CD14-positive monocyte (primary cell): Measurements from ENCODE around the gene STK32A. TPM values are rescaled to one million over a fixed set of nuclear protein-coding genes. Genes with fewer than 3 reads are reported as not detected.

ENCODE experiments used
- DNase-seq, 3 donors: peaks; one replicate each; pipeline ENCODE4 v3.0.0-alpha.2; 2011 to 2022
- H2AFZ ChIP-seq: 2 replicates; pipeline ENCODE4 v1.6.0; 2012; ENCODE audit warnings: mild to moderate bottlenecking, low read depth, low read length, inconsistent platforms; ENCODE audit not compliant: insufficient read depth, poor library complexity, severe bottlenecking
- H3K27ac ChIP-seq, 2 donors: 1 replicate in 1 of 2; 2 replicates in 1 of 2; pipeline ENCODE4 v1.5.1; 2012 to 2013; ENCODE audit warnings: low read length in 2 of 2, control low read depth in 1 of 2, inconsistent platforms in 1 of 2, low read depth in 1 of 2, mild to moderate bottlenecking in 1 of 2
- H3K27me3 ChIP-seq, 2 donors: one replicate each; pipeline versions ENCODE4 v1.6.0 to v1.6.1; 2011 to 2013; ENCODE audit warnings: low read length in 2 of 2; ENCODE audit not compliant: control insufficient read depth in 2 of 2, insufficient read depth in 2 of 2
- H3K36me3 ChIP-seq, 2 donors: replicated peaks in 1 of 2; 1 replicate in 1 of 2; 2 replicates in 1 of 2; pipeline versions ENCODE4 v1.5.1 to v1.6.1; 2012 to 2013; ENCODE audit warnings: low read length in 2 of 2, control low read depth in 1 of 2, inconsistent platforms in 1 of 2, mild to moderate bottlenecking in 1 of 2; ENCODE audit not compliant: insufficient read depth in 2 of 2, control insufficient read depth in 1 of 2
- H3K4me1 ChIP-seq, 2 donors: 1 replicate in 1 of 2; 2 replicates in 1 of 2; pipeline versions ENCODE4 v1.5.1 to v1.6.1; 2012 to 2013; ENCODE audit warnings: low read length in 2 of 2, control low read depth in 1 of 2, inconsistent platforms in 1 of 2, mild to moderate bottlenecking in 1 of 2, moderate library complexity in 1 of 2; ENCODE audit not compliant: insufficient read depth in 2 of 2, control insufficient read depth in 1 of 2
- H3K4me2 ChIP-seq: replicated peaks from 2 replicates; pipeline ENCODE3; 2012; ENCODE audit warnings: low read length, moderate library complexity, mild to moderate bottlenecking; ENCODE audit not compliant: poor library complexity, severe bottlenecking; ENCODE audit errors: extremely low read depth
- H3K4me3 ChIP-seq, 3 experiments: fragments of 200-600 bp in 1 of 3; sonication (generic) in 1 of 3; replicated peaks in 1 of 3; 1 replicate in 2 of 3; 2 replicates in 1 of 3; pipeline ENCODE4 v1.5.1; 2011 to 2013; ENCODE audit warnings: low read length in 3 of 3, mild to moderate bottlenecking in 3 of 3, control low read depth in 2 of 3, low read depth in 2 of 3, inconsistent platforms in 1 of 3, moderate library complexity in 1 of 3
- H3K79me2 ChIP-seq: 2 replicates; pipeline ENCODE4 v1.6.0; 2012; ENCODE audit warnings: mild to moderate bottlenecking, control low read depth, inconsistent platforms, low read length, moderate library complexity; ENCODE audit not compliant: insufficient read depth
- H3K9ac ChIP-seq: 2 replicates; pipeline ENCODE4 v1.6.0; 2017; ENCODE audit warnings: low read length, mild to moderate bottlenecking; ENCODE audit not compliant: insufficient read depth, poor library complexity, severe bottlenecking
- H3K9me3 ChIP-seq, 2 donors: replicated peaks in 1 of 2; 1 replicate in 1 of 2; 2 replicates in 1 of 2; pipeline versions ENCODE4 v1.5.1 to v1.6.1; 2012 to 2013; ENCODE audit warnings: low read length in 2 of 2, control low read depth in 1 of 2; ENCODE audit not compliant: control insufficient read depth in 1 of 2, insufficient read depth in 1 of 2
- H4K20me1 ChIP-seq: 2 replicates; pipeline ENCODE4 v1.6.0; 2012; ENCODE audit warnings: mild to moderate bottlenecking, low read length, control low read depth, moderate library complexity; ENCODE audit not compliant: insufficient read depth
- H3K27ac Mint-ChIP-seq, 7 donors: one replicate each; pipeline ENCODE4 v1.8.0; 2020; ENCODE audit warnings: mild to moderate bottlenecking in 7 of 7, mixed read lengths in 7 of 7, moderate library complexity in 6 of 7, inconsistent platforms in 2 of 7
- H3K27me3 Mint-ChIP-seq, 3 donors: one replicate each; pipeline ENCODE4 v1.8.0; 2021 to 2022; ENCODE audit warnings: low read depth in 3 of 3, mild to moderate bottlenecking in 3 of 3, mixed read lengths in 3 of 3, moderate library complexity in 3 of 3, inconsistent platforms in 1 of 3
- H3K36me3 Mint-ChIP-seq, 2 donors: one replicate each; pipeline ENCODE4 v1.8.0; 2020; ENCODE audit warnings: mixed read lengths in 2 of 2, inconsistent platforms in 1 of 2, mild to moderate bottlenecking in 1 of 2
- H3K4me1 Mint-ChIP-seq: one replicate; pipeline ENCODE4 v1.8.0; 2020; ENCODE audit warnings: mild to moderate bottlenecking, mixed read lengths
- H3K4me3 Mint-ChIP-seq, 2 donors: one replicate each; pipeline ENCODE4 v1.8.0; 2020; ENCODE audit warnings: mild to moderate bottlenecking in 2 of 2, mixed read lengths in 2 of 2, moderate library complexity in 1 of 2
- H3K9me3 Mint-ChIP-seq, 7 donors: one replicate each; pipeline ENCODE4 v1.8.0; 2020 to 2022; ENCODE audit warnings: mixed read lengths in 7 of 7, mild to moderate bottlenecking in 6 of 7, moderate library complexity in 6 of 7, inconsistent platforms in 2 of 7
- WGBS: methylation state at CpG from one replicate; pipeline ENCODE4 v1.1.5; 2013; ENCODE audit warnings: missing lambda C conversion rate; ENCODE audit not compliant: insufficient coverage; 5-methylcytosine and 5-hydroxymethylcytosine counted together
- intact Hi-C, 2 donors: fragments of 100-400 bp; cut with micrococcal nuclease; formaldehyde crosslinking; loops; one replicate each; pipeline versions ENCODE4 v1.15.0 to v1.15.1; 2023
- polyA plus RNA-seq, 3 donors: library from polyadenylated mRNA; depleted of rRNA in 1 of 3; unstranded in 2 of 3; stranded (reverse) in 1 of 3; fragments of 300-500 nt in 2 of 3; fragments of >200 nt in 1 of 3; fragmentation: Illumina TruSeq in 2 of 3; gene quantifications; 1 replicate in 2 of 3; 2 replicates in 1 of 3; pipeline ENCODE4 v1.2.3, GENCODE V29; 2012 to 2021
- TF ChIP-seq, protein P1 (sequence below): fragments of 200-600 bp; IDR thresholded peaks from one replicate; pipeline ENCODE4 v1.8.0; 2022; ENCODE audit warnings: antibody characterized with exemption, mild to moderate bottlenecking

The STK32A gene
- polyA plus RNA-seq, 3 donors, result not detected

DNA sequence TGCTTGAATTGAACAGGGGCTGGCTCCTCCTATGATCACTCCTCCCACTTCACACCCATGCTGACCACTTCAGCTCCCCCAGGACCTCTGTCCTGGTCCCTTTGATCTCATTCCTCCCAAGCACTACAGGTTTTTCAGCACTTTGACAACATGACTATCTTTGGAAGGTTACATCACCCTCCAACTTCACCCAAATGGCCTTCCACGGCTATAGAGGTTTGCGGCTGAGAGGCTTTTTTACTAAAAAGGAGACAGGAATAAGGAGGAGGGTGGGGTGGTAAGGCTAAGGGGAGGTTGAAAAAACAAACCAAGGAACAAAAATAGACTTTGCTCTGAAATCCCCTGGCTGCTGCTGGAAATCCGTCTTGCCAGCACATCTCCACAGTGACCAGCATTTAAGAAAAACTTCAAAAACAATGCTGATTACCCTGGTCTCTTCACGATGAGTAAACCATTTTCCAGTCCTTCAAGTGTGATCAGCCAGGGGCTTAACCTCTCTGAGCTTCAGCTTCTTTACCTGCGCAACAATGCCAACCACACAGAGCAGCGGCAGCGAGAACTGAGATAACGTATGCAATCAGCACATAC lies 172.4 kb downstream of the STK32A start:
- H3K9ac ChIP-seq, result no peak overlapping the region
- peaks cover 0 to 1% (median 0%) of the 10 kb centered on the region in 3 donors for H3K27me3 Mint-ChIP-seq
- TF ChIP-seq, protein P1, sequence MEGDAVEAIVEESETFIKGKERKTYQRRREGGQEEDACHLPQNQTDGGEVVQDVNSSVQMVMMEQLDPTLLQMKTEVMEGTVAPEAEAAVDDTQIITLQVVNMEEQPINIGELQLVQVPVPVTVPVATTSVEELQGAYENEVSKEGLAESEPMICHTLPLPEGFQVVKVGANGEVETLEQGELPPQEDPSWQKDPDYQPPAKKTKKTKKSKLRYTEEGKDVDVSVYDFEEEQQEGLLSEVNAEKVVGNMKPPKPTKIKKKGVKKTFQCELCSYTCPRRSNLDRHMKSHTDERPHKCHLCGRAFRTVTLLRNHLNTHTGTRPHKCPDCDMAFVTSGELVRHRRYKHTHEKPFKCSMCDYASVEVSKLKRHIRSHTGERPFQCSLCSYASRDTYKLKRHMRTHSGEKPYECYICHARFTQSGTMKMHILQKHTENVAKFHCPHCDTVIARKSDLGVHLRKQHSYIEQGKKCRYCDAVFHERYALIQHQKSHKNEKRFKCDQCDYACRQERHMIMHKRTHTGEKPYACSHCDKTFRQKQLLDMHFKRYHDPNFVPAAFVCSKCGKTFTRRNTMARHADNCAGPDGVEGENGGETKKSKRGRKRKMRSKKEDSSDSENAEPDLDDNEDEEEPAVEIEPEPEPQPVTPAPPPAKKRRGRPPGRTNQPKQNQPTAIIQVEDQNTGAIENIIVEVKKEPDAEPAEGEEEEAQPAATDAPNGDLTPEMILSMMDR, result no peak
- DNase-seq, result no peak
- H3K79me2 ChIP-seq, result no peaks in the 10 kb centered on the region
- H3K36me3 Mint-ChIP-seq, result no peaks in the 10 kb centered on the region
- no peak overlapping the region for H3K4me3 Mint-ChIP-seq
- peaks cover 0 to 3% (median 0%) of the 10 kb centered on the region in 7 donors for H3K9me3 Mint-ChIP-seq
- no peaks in the 10 kb centered on the region for H3K27me3 ChIP-seq
- no peak overlapping the region for H3K4me2 ChIP-seq
- intact Hi-C loops, result no loop called here
- H3K4me1 ChIP-seq, result peaks cover 17 to 22% of the 10 kb centered on the region in 2 donors
- H3K36me3 ChIP-seq, result no peaks in the 10 kb centered on the region
- no peaks in the 10 kb centered on the region for H3K9me3 ChIP-seq
- H3K4me1 Mint-ChIP-seq, result peaks cover 23% of the 10 kb centered on the region
- no peak overlapping the region for H3K4me3 ChIP-seq
- H2AFZ ChIP-seq, result no peak overlapping the region
- no peak overlapping the region for H3K27ac Mint-ChIP-seq
- WGBS, result 81% methylated on average over 2 of the region's 8 CpGs
- H4K20me1 ChIP-seq, result no peaks in the 10 kb centered on the region
- H3K27ac ChIP-seq, result no peak overlapping the region

DNA sequence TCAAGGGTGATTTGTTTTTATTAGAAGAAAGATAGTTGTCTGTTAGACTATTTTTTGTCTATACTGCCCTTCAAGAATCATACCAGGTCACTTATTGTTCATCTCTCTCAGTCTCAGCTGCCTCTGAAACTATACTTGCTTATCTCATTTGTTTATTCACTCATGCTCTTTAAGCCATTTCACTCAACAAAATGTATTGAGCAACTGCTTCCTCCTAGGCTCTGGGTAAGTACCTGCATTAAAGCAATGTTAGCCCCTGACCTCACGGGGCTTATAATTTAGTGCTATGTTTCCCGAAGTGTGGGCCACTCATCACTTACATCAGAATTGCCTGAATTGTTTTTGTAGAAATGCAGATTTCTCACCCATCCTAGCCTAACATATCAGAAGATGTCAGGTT lies 174.2 kb downstream of the STK32A start:
- H4K20me1 ChIP-seq, result no peaks in the 10 kb centered on the region
- H3K4me2 ChIP-seq, result no peak overlapping the region
- TF ChIP-seq, protein P1, result no peak
- intact Hi-C loops, result no loop called here
- H3K36me3 Mint-ChIP-seq, result no peaks in the 10 kb centered on the region
- DNase-seq, result no peak
- H3K9me3 Mint-ChIP-seq, result peaks cover 0 to 1% (median 0%) of the 10 kb centered on the region in 7 donors
- peaks cover 0 to 2% (median 1%) of the 10 kb centered on the region in 3 donors for H3K27me3 Mint-ChIP-seq
- no peak overlapping the region for H3K9ac ChIP-seq
- H3K36me3 ChIP-seq, result no peaks in the 10 kb centered on the region
- H3K4me1 Mint-ChIP-seq, result peaks cover 12% of the 10 kb centered on the region
- no peaks in the 10 kb centered on the region for H3K27me3 ChIP-seq
- no peak overlapping the region for H3K27ac ChIP-seq
- H3K9me3 ChIP-seq, result no peaks in the 10 kb centered on the region
- no peak overlapping the region for H3K4me3 Mint-ChIP-seq
- H3K4me3 ChIP-seq, result no peak overlapping the region
- no peak overlapping the region for H2AFZ ChIP-seq
- peaks cover 11 to 13% of the 10 kb centered on the region in 2 donors for H3K4me1 ChIP-seq
- WGBS, result no CpG with 5 or more reads among the region's 2 CpGs
- H3K79me2 ChIP-seq, result no peaks in the 10 kb centered on the region
- no peak overlapping the region for H3K27ac Mint-ChIP-seq
